Mesenchymal stem cell (in vitro differentiated cells and primary cell): ENCODE measurements around the gene NXPH1.

Experiments used
- DNase-seq: peaks from one replicate; pipeline ENCODE4 v3.0.0-alpha.2; 2013
- H2AFZ ChIP-seq: one replicate; pipeline ENCODE4 v1.6.1; 2013; ENCODE audit warnings: low read depth, mild to moderate bottlenecking, control low read depth, inconsistent platforms, low read length, moderate library complexity
- H2AK5ac ChIP-seq: 2 replicates; pipeline ENCODE4 v1.6.1; 2013; ENCODE audit warnings: low read length, moderate library complexity, mild to moderate bottlenecking, inconsistent platforms; ENCODE audit not compliant: severe bottlenecking
- H2BK120ac ChIP-seq: one replicate; pipeline ENCODE4 v1.6.1; 2013; ENCODE audit warnings: low read depth, mild to moderate bottlenecking, inconsistent platforms, low read length, moderate library complexity
- H2BK12ac ChIP-seq, 2 experiments: one replicate each; pipeline ENCODE4 v1.6.1; 2013; ENCODE audit warnings: inconsistent platforms in 2 of 2, low read length in 2 of 2, mild to moderate bottlenecking in 2 of 2, moderate library complexity in 2 of 2, control low read depth in 1 of 2
- H2BK15ac ChIP-seq: one replicate; pipeline ENCODE4 v1.6.1; 2013; ENCODE audit warnings: mild to moderate bottlenecking, low read depth, inconsistent platforms; ENCODE audit not compliant: poor library complexity, severe bottlenecking
- H2BK5ac ChIP-seq: 2 replicates; pipeline ENCODE4 v1.6.1; 2013; ENCODE audit warnings: low read depth, mild to moderate bottlenecking, low read length, control low read depth, inconsistent platforms; ENCODE audit not compliant: poor library complexity, severe bottlenecking
- H3K14ac ChIP-seq, 2 experiments: one replicate each; pipeline ENCODE4 v1.6.1; 2013; ENCODE audit warnings: inconsistent platforms in 2 of 2, low read length in 2 of 2, control low read depth in 1 of 2, mild to moderate bottlenecking in 1 of 2, moderate library complexity in 1 of 2
- H3K18ac ChIP-seq, 2 experiments: one replicate each; pipeline ENCODE4 v1.6.1; 2013; ENCODE audit warnings: inconsistent platforms in 2 of 2, low read length in 2 of 2, control low read depth in 1 of 2, low read depth in 1 of 2, mild to moderate bottlenecking in 1 of 2
- H3K23ac ChIP-seq, 2 experiments: one replicate each; pipeline ENCODE4 v1.6.1; 2013; ENCODE audit warnings: inconsistent platforms in 2 of 2, low read length in 2 of 2, mild to moderate bottlenecking in 2 of 2, moderate library complexity in 2 of 2, control low read depth in 1 of 2
- H3K27ac ChIP-seq: 2 replicates; pipeline ENCODE4 v1.5.1; 2013; ENCODE audit warnings: mild to moderate bottlenecking, moderate library complexity, low read length, control low read depth, inconsistent platforms; ENCODE audit not compliant: poor library complexity, severe bottlenecking
- H3K27me3 ChIP-seq, 2 experiments: 2 replicates each; pipeline versions ENCODE4 v1.6.1 to v1.7.0; 2013; ENCODE audit warnings: low read length in 2 of 2, mild to moderate bottlenecking in 2 of 2, moderate library complexity in 2 of 2, control low read depth in 1 of 2, inconsistent platforms in 1 of 2; ENCODE audit not compliant: control insufficient read depth in 1 of 2, insufficient read depth in 1 of 2
- H3K36me3 ChIP-seq, 2 experiments: 2 replicates each; pipeline versions ENCODE4 v1.6.1 to v1.7.0; 2013; ENCODE audit warnings: low read length in 2 of 2, control low read depth in 1 of 2, inconsistent platforms in 1 of 2, low read depth in 1 of 2, mild to moderate bottlenecking in 1 of 2; ENCODE audit not compliant: insufficient read depth in 2 of 2, control insufficient read depth in 1 of 2
- H3K4ac ChIP-seq, 2 experiments: one replicate each; pipeline ENCODE4 v1.6.1; 2013; ENCODE audit warnings: inconsistent platforms in 2 of 2, low read length in 2 of 2, mild to moderate bottlenecking in 2 of 2, moderate library complexity in 2 of 2, control low read depth in 1 of 2, low read depth in 1 of 2
- H3K4me1 ChIP-seq: 2 replicates; pipeline ENCODE4 v1.6.1; 2013; ENCODE audit warnings: low read depth, low read length, control low read depth; ENCODE audit not compliant: control insufficient read depth, insufficient read depth
- H3K4me2 ChIP-seq: 2 replicates; pipeline ENCODE4 v1.6.1; 2013; ENCODE audit warnings: low read length, mild to moderate bottlenecking, inconsistent platforms; ENCODE audit not compliant: poor library complexity, severe bottlenecking
- H3K4me3 ChIP-seq, 2 experiments: 2 replicates each; pipeline versions ENCODE4 v1.5.1 to v1.7.0; 2013; ENCODE audit warnings: low read length in 2 of 2, mild to moderate bottlenecking in 2 of 2, control low read depth in 1 of 2, low read depth in 1 of 2; ENCODE audit not compliant: insufficient read depth in 1 of 2
- H3K79me1 ChIP-seq: replicated peaks from 2 replicates; pipeline ENCODE4 v1.6.1; 2013; ENCODE audit warnings: mild to moderate bottlenecking, control low read depth, low read length, inconsistent platforms; ENCODE audit not compliant: poor library complexity, severe bottlenecking
- H3K9ac ChIP-seq: 2 replicates; pipeline ENCODE4 v1.7.0; 2013; ENCODE audit warnings: mild to moderate bottlenecking, low read length, moderate library complexity
- H3K9me3 ChIP-seq: 2 replicates; pipeline ENCODE4 v1.7.0; 2013; ENCODE audit warnings: mild to moderate bottlenecking, low read length; ENCODE audit not compliant: control insufficient read depth
- H4K8ac ChIP-seq: one replicate; pipeline ENCODE4 v1.6.1; 2013; ENCODE audit warnings: inconsistent platforms, mild to moderate bottlenecking, low read length, moderate library complexity
- H4K91ac ChIP-seq: one replicate; pipeline ENCODE4 v1.6.1; 2013; ENCODE audit warnings: mild to moderate bottlenecking, low read length, inconsistent platforms
- WGBS: methylation state at CpG from one replicate; pipeline ENCODE4 v1.1.7; 2013; ENCODE audit warnings: mixed read lengths; 5-methylcytosine and 5-hydroxymethylcytosine counted together

Gene NXPH1

GRCh38 chr7:8436965-8437364 is 3.6 kb downstream of the NXPH1 start:
- Histone ChIP-seq H3K9ac (no peak overlapping the region), H4K91ac (no peak overlapping the region), H2BK15ac (no peak overlapping the region), H3K4me1 (peaks cover 18% of the 10 kb centered on the region), H2AK5ac (no peak overlapping the region), H3K4ac (no peak overlapping the region), H3K23ac (no peak overlapping the region), H2BK5ac (no peak overlapping the region), H2BK120ac (no peak overlapping the region), H3K18ac (no peak overlapping the region), H3K27me3 (peaks cover 73 to 95% of the 10 kb centered on the region in 2 experiments), H2AFZ (no peak overlapping the region), H3K4me2 (no peak overlapping the region), H3K14ac (no peak overlapping the region), H3K4me3 (no peak overlapping the region), H4K8ac (no peak overlapping the region), H2BK12ac (no peak overlapping the region), H3K27ac (no peak overlapping the region), H3K79me1 (no peaks in the 10 kb centered on the region), H3K36me3 (no peaks in the 10 kb centered on the region), H3K9me3 (no peaks in the 10 kb centered on the region)
- WGBS: under 1% methylated on average over 10 of the region's 15 CpGs
- DNase-seq: no peak

GRCh38 chr7:8437606-8438005 is 4.2 kb downstream of the NXPH1 start:
- no peak overlapping the region for H3K4me3 ChIP-seq
- H3K4ac ChIP-seq: no peak overlapping the region
- H3K4me1 ChIP-seq: peaks cover 24% of the 10 kb centered on the region
- no peak overlapping the region for H3K18ac ChIP-seq
- H2BK120ac ChIP-seq: no peak overlapping the region
- peaks cover 75 to 95% of the 10 kb centered on the region in 2 experiments for H3K27me3 ChIP-seq
- H3K27ac ChIP-seq: no peak overlapping the region
- no peak for DNase-seq
- H2BK5ac ChIP-seq: no peak overlapping the region
- no peak overlapping the region for H3K14ac ChIP-seq
- no peak overlapping the region for H2BK15ac ChIP-seq
- H2AFZ ChIP-seq: no peak overlapping the region
- H3K36me3 ChIP-seq: no peaks in the 10 kb centered on the region
- H3K23ac ChIP-seq: no peak overlapping the region
- WGBS: 5% methylated on average over 7 of the region's 8 CpGs
- no peak overlapping the region for H4K91ac ChIP-seq
- no peaks in the 10 kb centered on the region for H3K9me3 ChIP-seq
- H3K9ac ChIP-seq: no peak overlapping the region
- H3K79me1 ChIP-seq: no peaks in the 10 kb centered on the region
- no peak overlapping the region for H3K4me2 ChIP-seq
- no peak overlapping the region for H2AK5ac ChIP-seq
- no peak overlapping the region for H4K8ac ChIP-seq
- H2BK12ac ChIP-seq: no peak overlapping the region

GRCh38 chr7:8440670-8441069 is 7.3 kb downstream of the NXPH1 start:
- Histone ChIP-seq H3K9ac (no peak overlapping the region), H2BK15ac (no peak overlapping the region), H3K27ac (no peak overlapping the region), H3K14ac (no peak overlapping the region), H2BK5ac (no peak overlapping the region), H2BK12ac (no peak overlapping the region), H2AFZ (no peak overlapping the region), H4K91ac (no peak overlapping the region), H3K4me2 (no peak overlapping the region), H2AK5ac (no peak overlapping the region), H3K4me3 (no peak overlapping the region), H3K4ac (no peak overlapping the region), H3K36me3 (no peaks in the 10 kb centered on the region), H3K18ac (no peak overlapping the region), H3K9me3 (no peaks in the 10 kb centered on the region), H4K8ac (no peak overlapping the region), H3K23ac (no peak overlapping the region), H3K79me1 (no peaks in the 10 kb centered on the region), H2BK120ac (no peak overlapping the region), H3K4me1 (peaks cover 15% of the 10 kb centered on the region), H3K27me3 (peaks cover 65 to 90% of the 10 kb centered on the region in 2 experiments)
- 20% methylated on average over 8 of the region's 8 CpGs for WGBS
- no peak for DNase-seq

- peaks cover 15% of the 10 kb centered on the region for H3K4me1 ChIP-seq
Observed at GRCh38 chr7:8441106-8441965, 7.9 kb downstream of the NXPH1 start.

More at GRCh38 chr7:8441106-8441965, 7.9 kb downstream of the NXPH1 start:
- Histone ChIP-seq H3K14ac (no peak overlapping the region), H4K91ac (no peak overlapping the region), H3K27ac (no peak overlapping the region), H3K4ac (no peak overlapping the region), H3K18ac (no peak overlapping the region), H3K9ac (no peak overlapping the region), H3K4me3 (no peak overlapping the region), H2AK5ac (no peak overlapping the region), H3K23ac (no peak overlapping the region), H2BK12ac (no peak overlapping the region), H3K4me2 (no peak overlapping the region), H2BK5ac (no peak overlapping the region), H2AFZ (no peak overlapping the region), H2BK120ac (no peak overlapping the region), H3K79me1 (no peaks in the 10 kb centered on the region), H3K9me3 (no peaks in the 10 kb centered on the region), H3K36me3 (no peaks in the 10 kb centered on the region), H3K27me3 (peaks cover 58 to 84% of the 10 kb centered on the region in 2 experiments), H2BK15ac (no peak overlapping the region), H4K8ac (no peak overlapping the region)
- no peak for DNase-seq
- WGBS: 3% methylated on average over 37 of the region's 42 CpGs
